KBM-7 (cell line): Measurements from ENCODE around the gene AMD1.
"Not testable (repeated sequence)": the region's sequence is repeated elsewhere in the genome, so short reads cannot be mapped to it uniquely, and the experiment has no call there.

Source experiments
- DNase-seq: peaks from one replicate; pipeline ENCODE4 v3.0.0-alpha.2; 2015
- in situ Hi-C: fragments of 300-500 bp; cut with MboI; formaldehyde crosslinking; loops from 2 replicates; pipeline ENCODE4 v1.14.3; 2020; ENCODE audit warnings: low sequenced_read_pairs, low pct_unique_long_range_greater_than_20kb, mixed read lengths

AMD1 gene

GRCh38 chr6:110873981-110874879 is at the start of gene AMD1:
Gene AMD1, plus strand, starts transcription at chr6:110874785. Its CDS starts 321 bp downstream, at chr6:110875106.
- in situ Hi-C loops: no loop called here
- peak; percentile 95 for DNase-seq

- in situ Hi-C loops: no loop called here
- peak; percentile 54 for DNase-seq
These were observed 48.1 kb upstream of the AMD1 start for GRCh38 chr6:110826236-110827129.

GRCh38 chr6:110828396-110828795 is 46.2 kb upstream of the AMD1 start:
- in situ Hi-C loops: no loop called here

GRCh38 chr6:110831405-110831804 is 43.2 kb upstream of the AMD1 start:
- in situ Hi-C loops: no loop called here
- no peak for DNase-seq

More at GRCh38 chr6:110828396-110828795, 46.2 kb upstream of the AMD1 start:
- DNase-seq: no peak

- no peak for DNase-seq
- in situ Hi-C loops: no loop called here
These were observed 40.8 kb upstream of the AMD1 start for GRCh38 chr6:110833831-110834230.

- in situ Hi-C loops, DNase-seq: not testable (repeated sequence)
These were observed 38.8 kb upstream of the AMD1 start for GRCh38 chr6:110835751-110836150.

- DNase-seq: peak; percentile 64
- in situ Hi-C loops: no loop called here
These were observed 33.3 kb upstream of the AMD1 start for GRCh38 chr6:110841266-110841665.

- in situ Hi-C loops: no loop called here
- no peak for DNase-seq
These were observed 24.8 kb upstream of the AMD1 start for GRCh38 chr6:110849781-110850180.

GRCh38 chr6:110852773-110853172 is 21.8 kb upstream of the AMD1 start:
- in situ Hi-C loops: no loop called here
- DNase-seq: no peak

- in situ Hi-C loops: no loop called here
- DNase-seq: no peak
These were observed 20.7 kb upstream of the AMD1 start for GRCh38 chr6:110853754-110854477.

- in situ Hi-C loops: no loop called here
- DNase-seq: no peak
These were observed 18.3 kb upstream of the AMD1 start for GRCh38 chr6:110856296-110856695.

GRCh38 chr6:110858016-110858415 is 16.6 kb upstream of the AMD1 start:
- no peak for DNase-seq
- in situ Hi-C loops: no loop called here

- no peak for DNase-seq
- in situ Hi-C loops: no loop called here
These were observed 15.9 kb upstream of the AMD1 start for GRCh38 chr6:110858562-110859214.

GRCh38 chr6:110859335-110859792 is 15.2 kb upstream of the AMD1 start:
- in situ Hi-C loops: no loop called here
- peak; percentile 94 for DNase-seq

GRCh38 chr6:110864824-110865223 is 9.8 kb upstream of the AMD1 start:
- in situ Hi-C loops: no loop called here
- DNase-seq: no peak

- no peak for DNase-seq
- in situ Hi-C loops: loop anchor here (25.0 kb wide), 1 partner anchor 188 kb away; no protein-coding TSS in a partner anchor
These were observed 429 bp downstream of the AMD1 start for GRCh38 chr6:110874880-110875547.

- DNase-seq: peak; percentile 45
- in situ Hi-C loops: loop anchor here (25.0 kb wide), 1 partner anchor 188 kb away; no protein-coding TSS in a partner anchor
These were observed 1.1 kb downstream of the AMD1 start for GRCh38 chr6:110875548-110876169.
